Esophagus (tissue), 2 donors: ENCODE data around the gene SLC16A1. TPM values are rescaled to one million over a fixed set of nuclear protein-coding genes. Genes with fewer than 3 reads are reported as not detected.
"Not testable (repeated sequence)": the region's sequence is repeated elsewhere in the genome, so short reads cannot be mapped to it uniquely, and the experiment has no call there.

Experiments
- H3K27ac ChIP-seq, 2 donors: one replicate each; pipeline ENCODE4 v1.5.1; 2013; ENCODE audit warnings: low read depth in 2 of 2, mild to moderate bottlenecking in 2 of 2, inconsistent platforms in 1 of 2, low read length in 1 of 2, moderate library complexity in 1 of 2
- H3K27me3 ChIP-seq, 2 donors: one replicate each; pipeline ENCODE4 v1.6.1; 2013; ENCODE audit warnings: low read length in 2 of 2, control low read depth in 1 of 2, mild to moderate bottlenecking in 1 of 2; ENCODE audit not compliant: insufficient read depth in 2 of 2, control insufficient read depth in 1 of 2
- H3K36me3 ChIP-seq, 2 donors: one replicate each; pipeline ENCODE4 v1.6.1; 2013; ENCODE audit warnings: low read length in 1 of 2; ENCODE audit not compliant: control insufficient read depth in 2 of 2, insufficient read depth in 2 of 2
- H3K4me1 ChIP-seq, 2 donors: one replicate each; pipeline ENCODE4 v1.6.1; 2013; ENCODE audit warnings: low read length in 1 of 2; ENCODE audit not compliant: control insufficient read depth in 2 of 2, insufficient read depth in 2 of 2
- H3K4me3 ChIP-seq, 2 donors: one replicate each; pipeline ENCODE4 v1.5.1; 2013; ENCODE audit warnings: low read length in 2 of 2, mild to moderate bottlenecking in 2 of 2, low read depth in 1 of 2, moderate library complexity in 1 of 2
- H3K9me3 ChIP-seq, 2 donors: one replicate each; pipeline ENCODE4 v1.6.1; 2013; ENCODE audit warnings: mild to moderate bottlenecking in 2 of 2, low read depth in 1 of 2, low read length in 1 of 2, moderate library complexity in 1 of 2; ENCODE audit not compliant: control insufficient read depth in 2 of 2, insufficient read depth in 1 of 2
- WGBS, 2 donors: extraction: QIAGEN DNeasy Blood & Tissue Kit; methylation state at CpG; one replicate each; pipeline ENCODE4 v1.1.7; 2013; 5-methylcytosine and 5-hydroxymethylcytosine counted together
- polyA plus RNA-seq, 2 donors: library from polyadenylated mRNA; stranded (reverse); fragments of 200-250 nt; gene quantifications; one replicate each; pipeline ENCODE4 v1.2.3, GENCODE V29; 2013
- donor health status: healthy with polysubstance abuse.
- donor health status: Bipolar disorder and iron deficiency.

SLC16A1 gene, protein sequence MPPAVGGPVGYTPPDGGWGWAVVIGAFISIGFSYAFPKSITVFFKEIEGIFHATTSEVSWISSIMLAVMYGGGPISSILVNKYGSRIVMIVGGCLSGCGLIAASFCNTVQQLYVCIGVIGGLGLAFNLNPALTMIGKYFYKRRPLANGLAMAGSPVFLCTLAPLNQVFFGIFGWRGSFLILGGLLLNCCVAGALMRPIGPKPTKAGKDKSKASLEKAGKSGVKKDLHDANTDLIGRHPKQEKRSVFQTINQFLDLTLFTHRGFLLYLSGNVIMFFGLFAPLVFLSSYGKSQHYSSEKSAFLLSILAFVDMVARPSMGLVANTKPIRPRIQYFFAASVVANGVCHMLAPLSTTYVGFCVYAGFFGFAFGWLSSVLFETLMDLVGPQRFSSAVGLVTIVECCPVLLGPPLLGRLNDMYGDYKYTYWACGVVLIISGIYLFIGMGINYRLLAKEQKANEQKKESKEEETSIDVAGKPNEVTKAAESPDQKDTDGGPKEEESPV
- polyA plus RNA-seq: 10 to 100 TPM in 1 of 2 donors, 1 to 10 TPM in 1; 7.4 to 13.0 TPM

DNA sequence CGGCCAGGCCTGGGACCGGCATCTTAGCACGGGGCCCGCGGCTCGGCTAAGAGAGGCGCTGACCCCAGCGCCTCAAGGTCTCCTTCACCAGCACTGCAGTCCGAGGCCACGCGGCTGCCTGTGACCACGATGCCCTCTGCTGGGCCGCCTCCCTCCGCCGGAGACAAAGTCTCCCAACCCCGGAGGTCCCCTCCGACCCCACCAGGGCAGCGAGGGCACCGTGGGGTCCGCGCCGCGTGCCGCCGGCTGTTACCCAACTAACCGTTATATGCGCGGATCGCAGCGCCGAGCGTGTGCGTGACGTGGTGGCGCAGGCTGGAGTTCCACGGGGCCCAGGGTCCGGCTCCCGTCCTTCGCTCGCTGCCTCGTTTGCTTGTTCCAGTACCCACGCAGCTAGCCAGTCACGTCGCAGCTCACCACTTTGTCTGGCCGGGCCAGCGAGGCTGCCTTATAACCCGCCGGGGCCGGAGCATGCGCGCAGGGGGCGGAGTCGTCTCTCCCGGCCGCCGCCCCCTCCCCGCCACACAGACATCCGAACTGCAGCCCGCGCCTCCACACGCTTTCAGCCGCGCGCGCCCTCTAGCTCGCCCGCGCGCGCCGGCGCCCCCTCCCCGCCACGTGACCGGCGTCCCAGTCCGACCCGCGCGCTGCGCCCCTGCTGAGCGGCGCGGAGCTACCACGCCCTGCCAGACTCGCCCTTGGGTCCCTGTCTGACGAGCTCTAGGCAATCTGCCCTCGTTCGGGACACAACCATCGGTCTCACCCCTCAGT is at the start of gene SLC16A1:
SLC16A1 (minus strand) TSS at position 424 of the 771 bp plus-strand sequence. CDS start 26,888 bp downstream, outside the sequence.
- Histone ChIP-seq H3K36me3 (no peaks in the 10 kb centered on the region), H3K27ac (peak within 1 kb of the TSS; percentile 86 to 94), H3K4me1 (peaks cover 0 to 2% of the 10 kb centered on the region in 2 donors), H3K9me3 (no peaks in the 10 kb centered on the region), H3K27me3 (no peaks in the 10 kb centered on the region), H3K4me3 (peak within 1 kb of the TSS; percentile 67 to 84)
- 0 to 1% methylated on average over 73 to 90 of the region's 90 CpGs for WGBS, 2 donors

DNA sequence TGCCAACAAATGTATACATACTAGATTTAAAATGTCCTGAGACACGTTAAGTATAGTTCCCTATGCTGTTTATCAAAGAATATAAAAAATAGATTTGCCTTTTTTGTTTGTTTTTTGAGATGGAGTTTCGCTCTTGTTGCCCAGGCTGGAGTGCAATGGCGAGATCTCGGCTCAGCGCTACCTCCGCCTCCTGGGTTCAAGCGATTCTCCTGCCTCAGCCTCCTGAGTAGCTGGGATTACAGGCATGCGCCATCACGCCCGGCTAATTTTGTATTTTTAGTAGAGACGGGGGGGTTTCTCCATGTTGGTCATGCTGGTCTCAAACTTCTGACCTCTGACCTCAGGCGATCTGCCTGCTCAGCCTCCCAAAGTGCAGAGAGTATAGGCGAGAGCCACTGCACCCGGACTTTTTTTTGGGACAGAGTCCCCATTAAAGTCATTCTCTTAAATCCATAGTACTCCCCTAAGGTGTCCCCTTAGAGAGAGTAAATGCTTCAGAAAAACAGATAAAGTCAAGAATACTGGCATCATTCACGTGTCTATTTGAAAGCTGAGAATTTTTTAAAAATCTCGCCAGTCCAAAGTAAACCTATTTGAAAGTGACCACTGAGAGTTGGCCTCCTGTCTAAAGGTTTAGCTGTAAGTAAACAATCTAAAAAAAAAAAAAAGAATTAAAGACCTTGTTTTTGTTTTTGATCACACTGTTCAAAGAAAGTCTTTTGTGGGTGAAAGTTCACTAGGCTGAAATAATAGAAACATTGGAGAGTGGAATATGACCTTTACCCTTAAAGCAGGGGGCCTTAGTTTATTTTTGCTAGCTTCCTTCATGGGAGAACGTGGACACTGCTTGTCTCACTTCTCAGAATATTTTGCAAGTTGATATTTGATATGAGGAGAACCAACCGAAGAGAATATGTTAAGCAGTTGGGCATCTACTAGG is 48.0 kb upstream of the SLC16A1 start:
- H3K36me3 ChIP-seq: no peaks in the 10 kb centered on the region
- H3K27me3 ChIP-seq: no peaks in the 10 kb centered on the region
- WGBS, 2 donors: 92 to 93% methylated on average over 18 of the region's 18 CpGs
- H3K9me3 ChIP-seq: no peaks in the 10 kb centered on the region
- no peak overlapping the region for H3K27ac ChIP-seq
- H3K4me3 ChIP-seq: no peak overlapping the region
- H3K4me1 ChIP-seq: no peaks in the 10 kb centered on the region

DNA sequence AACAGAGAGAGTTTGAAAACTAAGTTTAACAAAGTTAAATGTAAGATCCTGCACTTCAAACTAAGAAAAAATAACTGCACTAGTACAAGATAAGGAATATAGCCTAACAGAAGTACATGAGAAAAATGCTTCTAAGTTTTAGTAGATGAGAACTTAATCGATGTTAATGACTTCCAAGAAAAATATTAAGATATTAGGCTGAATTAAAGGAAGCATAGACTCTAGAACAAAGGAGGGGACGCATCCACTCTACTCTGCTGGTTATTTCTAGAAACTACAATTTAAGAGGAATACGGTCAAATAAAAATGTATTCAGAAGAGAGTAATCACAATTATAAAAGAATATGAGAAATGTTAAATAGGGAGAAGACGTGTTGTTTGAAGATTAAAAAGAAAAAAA is 46.3 kb upstream of the SLC16A1 start:
- no peak overlapping the region for H3K4me3 ChIP-seq
- WGBS, 2 donors: 97 to 98% methylated on average over 4 of the region's 4 CpGs
- H3K9me3 ChIP-seq: no peaks in the 10 kb centered on the region
- H3K27ac ChIP-seq: no peak overlapping the region
- H3K4me1 ChIP-seq: no peaks in the 10 kb centered on the region
- peaks cover 0 to 3% of the 10 kb centered on the region in 2 donors for H3K36me3 ChIP-seq
- no peaks in the 10 kb centered on the region for H3K27me3 ChIP-seq

DNA sequence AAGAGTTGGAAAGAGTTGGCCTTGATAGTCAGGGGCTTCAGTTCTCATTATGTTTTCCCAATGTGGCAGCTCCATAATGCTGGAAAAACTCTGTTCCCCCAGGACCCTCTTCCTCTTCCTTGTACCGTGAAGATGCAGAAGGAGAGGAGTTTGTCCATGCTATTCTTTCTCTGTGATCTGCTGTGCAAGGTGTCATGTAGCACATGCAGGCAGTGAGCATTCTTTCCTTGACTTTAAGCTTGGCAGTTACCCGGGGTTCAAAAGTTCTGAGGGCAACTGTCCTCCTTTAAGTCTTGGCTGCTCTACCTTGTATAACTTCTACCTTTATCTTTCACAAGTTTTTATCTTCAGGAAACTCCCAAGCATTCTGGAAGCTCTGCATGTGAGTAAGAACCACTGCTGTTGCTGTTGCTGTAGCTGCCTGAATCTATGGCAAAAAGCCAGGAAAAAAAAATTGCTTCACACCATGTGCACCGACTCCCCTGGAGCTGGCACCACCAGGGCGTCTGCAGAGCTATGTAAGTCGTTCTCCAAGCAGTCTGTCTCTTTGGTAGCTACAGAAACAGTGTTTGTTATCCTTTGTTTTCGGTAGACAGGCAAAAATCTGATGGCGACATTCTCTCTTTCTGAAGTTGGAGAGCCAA is 42.7 kb upstream of the SLC16A1 start:
- Histone ChIP-seq H3K27ac (peak overlapping the region; percentile 13 to 49), H3K4me1 (no peaks in the 10 kb centered on the region)

DNA sequence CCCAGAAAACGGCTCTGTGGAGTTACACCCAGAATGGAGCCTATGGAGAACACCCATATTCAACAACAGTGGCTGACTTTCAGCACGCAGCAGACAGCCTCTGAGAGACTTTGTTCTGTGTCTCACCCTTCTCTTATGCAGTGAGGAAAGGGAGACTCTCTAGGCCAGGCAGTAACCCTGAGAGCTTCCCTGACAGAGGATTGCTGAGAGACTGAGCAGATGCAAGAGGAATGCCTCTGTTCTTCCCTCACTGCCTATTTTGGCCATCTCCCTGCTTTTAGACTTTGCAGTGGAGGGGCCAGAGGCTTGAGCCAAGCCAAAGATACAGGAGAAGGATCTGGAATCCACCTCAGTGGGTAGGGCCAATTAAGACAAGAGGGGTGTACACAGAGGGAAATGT is 41.8 kb upstream of the SLC16A1 start:
- Histone ChIP-seq H3K4me1 (no peaks in the 10 kb centered on the region), H3K27me3 (no peaks in the 10 kb centered on the region), H3K4me3 (no peak overlapping the region), H3K27ac (peak overlapping the region in 1 of 2 donors; percentile 30), H3K9me3 (no peaks in the 10 kb centered on the region), H3K36me3 (peaks cover 0 to 3% of the 10 kb centered on the region in 2 donors)
- 74 to 85% methylated on average over 2 of the region's 2 CpGs for WGBS, 2 donors

More for the DNA sequence above, 42.7 kb upstream of the SLC16A1 start:
- 30 to 32% methylated on average over 7 of the region's 7 CpGs for WGBS, 2 donors
- Histone ChIP-seq H3K27me3 (no peaks in the 10 kb centered on the region), H3K9me3 (no peaks in the 10 kb centered on the region), H3K4me3 (no peak overlapping the region), H3K36me3 (peaks cover 0 to 3% of the 10 kb centered on the region in 2 donors)

DNA sequence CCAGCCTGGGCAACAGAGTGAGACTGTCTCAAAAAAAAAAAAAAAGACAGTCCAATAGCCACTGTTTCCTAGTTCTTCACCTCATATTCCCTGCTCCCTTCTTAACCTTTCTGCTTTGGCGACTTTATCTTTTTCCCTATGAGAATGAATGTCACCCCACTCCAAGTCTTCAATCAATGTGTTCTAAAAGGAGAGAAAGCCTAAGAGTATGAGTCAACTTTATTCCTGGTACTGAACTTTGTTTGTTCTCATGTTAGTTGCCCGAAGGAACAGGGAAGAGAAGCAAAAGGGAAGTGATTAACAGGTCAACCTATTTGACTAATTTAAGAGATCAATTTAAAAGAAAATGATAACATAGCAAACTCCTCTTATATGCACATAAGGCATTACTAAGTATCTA is 39.9 kb upstream of the SLC16A1 start:
- Histone ChIP-seq H3K4me3 (no peak overlapping the region), H3K27me3 (no peaks in the 10 kb centered on the region), H3K36me3 (peaks cover 0 to 3% of the 10 kb centered on the region in 2 donors), H3K4me1 (no peaks in the 10 kb centered on the region), H3K9me3 (no peaks in the 10 kb centered on the region), H3K27ac (no peak overlapping the region)
- WGBS, 2 donors: 45 to 59% methylated on average over 2 of the region's 2 CpGs

DNA sequence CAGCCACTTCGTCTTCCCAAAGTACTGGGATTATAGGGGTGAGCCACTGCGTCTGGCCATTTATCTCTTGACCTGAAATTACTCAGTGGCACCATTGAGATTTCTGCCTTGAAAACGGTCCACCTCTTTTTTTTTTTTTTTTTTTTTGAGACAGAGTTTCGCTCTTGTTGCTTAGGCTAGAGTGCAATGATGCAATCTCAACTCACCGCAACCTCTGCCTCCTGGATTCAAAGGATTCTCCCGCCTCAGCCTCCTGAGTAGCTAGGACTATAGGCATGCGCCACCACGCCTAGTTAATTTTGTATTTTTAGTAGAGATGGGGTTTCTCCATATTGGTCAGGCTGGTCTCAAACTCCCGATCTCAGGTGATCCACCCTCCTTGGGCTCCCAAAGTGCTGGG is 39.0 kb upstream of the SLC16A1 start:
- H3K27me3 ChIP-seq, H3K36me3 ChIP-seq, H3K9me3 ChIP-seq, H3K4me1 ChIP-seq, H3K4me3 ChIP-seq: not testable (repeated sequence)
- 91 to 93% methylated on average over 9 of the region's 9 CpGs for WGBS, 2 donors
- H3K27ac ChIP-seq: peak overlapping the region in 1 of 2 donors; percentile 13

DNA sequence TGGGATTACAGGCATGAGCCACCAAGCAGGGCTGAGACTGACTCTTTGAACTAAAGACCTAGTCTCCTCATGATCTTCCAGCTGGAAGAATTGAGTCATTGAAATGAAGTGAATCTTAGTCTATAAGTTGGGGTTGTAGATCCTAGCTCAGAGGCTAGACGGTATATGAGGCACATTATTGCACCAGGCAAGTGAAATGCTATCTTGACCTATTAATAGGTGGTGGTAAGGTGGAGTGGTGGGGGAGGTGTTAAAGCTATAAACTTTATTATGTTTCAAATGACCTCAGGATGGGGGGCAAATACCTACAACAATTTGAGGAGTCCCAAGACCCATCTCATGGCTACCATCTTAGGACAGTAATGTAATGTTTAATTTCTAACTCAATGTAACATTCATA is 36.8 kb upstream of the SLC16A1 start:
- Histone ChIP-seq H3K4me3 (no peak overlapping the region), H3K27ac (no peak overlapping the region), H3K9me3 (no peaks in the 10 kb centered on the region), H3K4me1 (no peaks in the 10 kb centered on the region), H3K36me3 (peaks cover 0 to 2% of the 10 kb centered on the region in 2 donors), H3K27me3 (no peaks in the 10 kb centered on the region)
- WGBS, 2 donors: 91 to 96% methylated on average over 1 of the region's 1 CpG
